MM.1S (cell line): Measurements from ENCODE around the gene PTPN1.

Experiments
- CTCF ChIP-seq: fragments of 300-600 bp; sonication (generic); IDR thresholded peaks from 2 replicates; pipeline ENCODE4 v1.5.1; 2016; ENCODE audit warnings: antibody characterized with exemption, low read length, mixed read lengths
- EZH2 ChIP-seq: fragments of 300-600 bp; sonication (generic); optimal IDR thresholded peaks from 2 replicates; pipeline ENCODE3; 2017; ENCODE audit warnings: low read depth, mild to moderate bottlenecking, antibody characterized with exemption, low read length, mixed read lengths

GRCh38 chr20:50537546-50538201, 27.5 kb downstream of the PTPN1 start:
- TF ChIP-seq CTCF (no peak), EZH2 (no peak)
